ENCODE results near the gene USP5.

- TF ChIP-seq CTCF (IDR thresholded peaks at IDR 0.05; ENCODE audit: low read depth, low read length, poor library complexity, severe bottlenecking) = no peak
- TF ChIP-seq EZH2phosphoT487 (IDR thresholded peaks at IDR 0.05; ENCODE audit: borderline replicate concordance, low read length) = no peak
Measured at GRCh38 chr12:6905414-6906040, 53.6 kb downstream of the USP5 start.
